ENCODE measurements around the gene SPAG17. TPM values are rescaled to one million over a fixed set of nuclear protein-coding genes. Genes with fewer than 3 reads are reported as not detected.

Gene SPAG17
- total and polyA plus RNA-seq, 2 experiments from 2014 or later, result 1.0 to 1.1 TPM

DNA sequence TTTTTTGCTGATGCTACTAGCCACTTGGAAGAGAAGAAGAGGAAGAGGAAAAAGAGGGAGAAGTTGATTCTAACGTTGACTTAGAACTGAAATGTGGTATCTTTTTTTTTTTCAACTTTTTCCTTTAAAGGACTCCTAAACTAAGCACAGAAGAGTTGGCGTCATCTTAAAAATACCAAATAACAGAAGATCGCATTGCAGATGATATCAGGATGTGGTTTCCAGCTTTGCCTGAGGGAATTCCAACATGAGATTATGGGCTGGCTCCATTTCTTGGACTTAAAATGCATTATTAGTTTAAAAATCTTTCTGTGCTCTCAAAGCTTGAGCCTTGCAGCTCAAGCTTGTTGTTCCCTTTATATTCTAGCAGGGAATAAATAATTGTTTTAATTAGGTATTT is 225.7 kb downstream of the SPAG17 start (continued):
- TF ChIP-seq, protein P1, sequence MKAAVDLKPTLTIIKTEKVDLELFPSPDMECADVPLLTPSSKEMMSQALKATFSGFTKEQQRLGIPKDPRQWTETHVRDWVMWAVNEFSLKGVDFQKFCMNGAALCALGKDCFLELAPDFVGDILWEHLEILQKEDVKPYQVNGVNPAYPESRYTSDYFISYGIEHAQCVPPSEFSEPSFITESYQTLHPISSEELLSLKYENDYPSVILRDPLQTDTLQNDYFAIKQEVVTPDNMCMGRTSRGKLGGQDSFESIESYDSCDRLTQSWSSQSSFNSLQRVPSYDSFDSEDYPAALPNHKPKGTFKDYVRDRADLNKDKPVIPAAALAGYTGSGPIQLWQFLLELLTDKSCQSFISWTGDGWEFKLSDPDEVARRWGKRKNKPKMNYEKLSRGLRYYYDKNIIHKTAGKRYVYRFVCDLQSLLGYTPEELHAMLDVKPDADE (IDR thresholded peaks at IDR 0.05), result no peak
- TF ChIP-seq EZH2phosphoT487 (IDR thresholded peaks at IDR 0.05; ENCODE audit: unreplicated experiment) (no peak), NANOG (IDR thresholded peaks at IDR 0.05; ENCODE audit: borderline replicate concordance) (no peak), ZNF331 (CRISPR knock-in tag; IDR thresholded peaks at IDR 0.05; ENCODE audit: low read depth) (no peak)

GRCh38 chr1:117952386-117952785 is 232.6 kb downstream of the SPAG17 start:
- Mint-ChIP-seq H3K27me3 (ENCODE audit: insufficient read depth, low read depth, poor library complexity) (no peaks in the 10 kb centered on the region), H3K27ac (no peak overlapping the region), H3K4me3 (no peak overlapping the region), H3K4me1 (no peaks in the 10 kb centered on the region), H3K36me3 (ENCODE audit: low read depth) (peaks cover 86% of the 10 kb centered on the region), H3K9me3 (no peaks in the 10 kb centered on the region)
- Histone ChIP-seq H3K4me3 (no peak overlapping the region), H3K27ac (ENCODE audit: low read depth) (no peak overlapping the region), H3K79me2 (replicated peaks; ENCODE audit: insufficient read depth) (no peaks in the 10 kb centered on the region), H3K9me2 (ENCODE audit: insufficient read depth) (no peaks in the 10 kb centered on the region), H3K4me2 (no peak overlapping the region), H4K20me1 (replicated peaks; ENCODE audit: insufficient read depth) (peaks cover 9% of the 10 kb centered on the region; the same call in 1 of the 2 replicates), H3K36me3 (ENCODE audit: insufficient read depth) (peaks cover 76% of the 10 kb centered on the region), H2AFZ (no peak overlapping the region), H3F3A (replicated peaks; ENCODE audit: low read depth) (no peaks in the 10 kb centered on the region), H3K27me3 (ENCODE audit: insufficient read depth) (no peaks in the 10 kb centered on the region), H3K4me1 (ENCODE audit: insufficient read depth) (no peaks in the 10 kb centered on the region)
- TF ChIP-seq, protein P2, sequence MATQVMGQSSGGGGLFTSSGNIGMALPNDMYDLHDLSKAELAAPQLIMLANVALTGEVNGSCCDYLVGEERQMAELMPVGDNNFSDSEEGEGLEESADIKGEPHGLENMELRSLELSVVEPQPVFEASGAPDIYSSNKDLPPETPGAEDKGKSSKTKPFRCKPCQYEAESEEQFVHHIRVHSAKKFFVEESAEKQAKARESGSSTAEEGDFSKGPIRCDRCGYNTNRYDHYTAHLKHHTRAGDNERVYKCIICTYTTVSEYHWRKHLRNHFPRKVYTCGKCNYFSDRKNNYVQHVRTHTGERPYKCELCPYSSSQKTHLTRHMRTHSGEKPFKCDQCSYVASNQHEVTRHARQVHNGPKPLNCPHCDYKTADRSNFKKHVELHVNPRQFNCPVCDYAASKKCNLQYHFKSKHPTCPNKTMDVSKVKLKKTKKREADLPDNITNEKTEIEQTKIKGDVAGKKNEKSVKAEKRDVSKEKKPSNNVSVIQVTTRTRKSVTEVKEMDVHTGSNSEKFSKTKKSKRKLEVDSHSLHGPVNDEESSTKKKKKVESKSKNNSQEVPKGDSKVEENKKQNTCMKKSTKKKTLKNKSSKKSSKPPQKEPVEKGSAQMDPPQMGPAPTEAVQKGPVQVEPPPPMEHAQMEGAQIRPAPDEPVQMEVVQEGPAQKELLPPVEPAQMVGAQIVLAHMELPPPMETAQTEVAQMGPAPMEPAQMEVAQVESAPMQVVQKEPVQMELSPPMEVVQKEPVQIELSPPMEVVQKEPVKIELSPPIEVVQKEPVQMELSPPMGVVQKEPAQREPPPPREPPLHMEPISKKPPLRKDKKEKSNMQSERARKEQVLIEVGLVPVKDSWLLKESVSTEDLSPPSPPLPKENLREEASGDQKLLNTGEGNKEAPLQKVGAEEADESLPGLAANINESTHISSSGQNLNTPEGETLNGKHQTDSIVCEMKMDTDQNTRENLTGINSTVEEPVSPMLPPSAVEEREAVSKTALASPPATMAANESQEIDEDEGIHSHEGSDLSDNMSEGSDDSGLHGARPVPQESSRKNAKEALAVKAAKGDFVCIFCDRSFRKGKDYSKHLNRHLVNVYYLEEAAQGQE (IDR thresholded peaks at IDR 0.05; ENCODE audit: unreplicated experiment), result no peak
- TF ChIP-seq STAT1 (IDR thresholded peaks at IDR 0.05; ENCODE audit: unreplicated experiment), result no peak
- TF ChIP-seq, protein P3, sequence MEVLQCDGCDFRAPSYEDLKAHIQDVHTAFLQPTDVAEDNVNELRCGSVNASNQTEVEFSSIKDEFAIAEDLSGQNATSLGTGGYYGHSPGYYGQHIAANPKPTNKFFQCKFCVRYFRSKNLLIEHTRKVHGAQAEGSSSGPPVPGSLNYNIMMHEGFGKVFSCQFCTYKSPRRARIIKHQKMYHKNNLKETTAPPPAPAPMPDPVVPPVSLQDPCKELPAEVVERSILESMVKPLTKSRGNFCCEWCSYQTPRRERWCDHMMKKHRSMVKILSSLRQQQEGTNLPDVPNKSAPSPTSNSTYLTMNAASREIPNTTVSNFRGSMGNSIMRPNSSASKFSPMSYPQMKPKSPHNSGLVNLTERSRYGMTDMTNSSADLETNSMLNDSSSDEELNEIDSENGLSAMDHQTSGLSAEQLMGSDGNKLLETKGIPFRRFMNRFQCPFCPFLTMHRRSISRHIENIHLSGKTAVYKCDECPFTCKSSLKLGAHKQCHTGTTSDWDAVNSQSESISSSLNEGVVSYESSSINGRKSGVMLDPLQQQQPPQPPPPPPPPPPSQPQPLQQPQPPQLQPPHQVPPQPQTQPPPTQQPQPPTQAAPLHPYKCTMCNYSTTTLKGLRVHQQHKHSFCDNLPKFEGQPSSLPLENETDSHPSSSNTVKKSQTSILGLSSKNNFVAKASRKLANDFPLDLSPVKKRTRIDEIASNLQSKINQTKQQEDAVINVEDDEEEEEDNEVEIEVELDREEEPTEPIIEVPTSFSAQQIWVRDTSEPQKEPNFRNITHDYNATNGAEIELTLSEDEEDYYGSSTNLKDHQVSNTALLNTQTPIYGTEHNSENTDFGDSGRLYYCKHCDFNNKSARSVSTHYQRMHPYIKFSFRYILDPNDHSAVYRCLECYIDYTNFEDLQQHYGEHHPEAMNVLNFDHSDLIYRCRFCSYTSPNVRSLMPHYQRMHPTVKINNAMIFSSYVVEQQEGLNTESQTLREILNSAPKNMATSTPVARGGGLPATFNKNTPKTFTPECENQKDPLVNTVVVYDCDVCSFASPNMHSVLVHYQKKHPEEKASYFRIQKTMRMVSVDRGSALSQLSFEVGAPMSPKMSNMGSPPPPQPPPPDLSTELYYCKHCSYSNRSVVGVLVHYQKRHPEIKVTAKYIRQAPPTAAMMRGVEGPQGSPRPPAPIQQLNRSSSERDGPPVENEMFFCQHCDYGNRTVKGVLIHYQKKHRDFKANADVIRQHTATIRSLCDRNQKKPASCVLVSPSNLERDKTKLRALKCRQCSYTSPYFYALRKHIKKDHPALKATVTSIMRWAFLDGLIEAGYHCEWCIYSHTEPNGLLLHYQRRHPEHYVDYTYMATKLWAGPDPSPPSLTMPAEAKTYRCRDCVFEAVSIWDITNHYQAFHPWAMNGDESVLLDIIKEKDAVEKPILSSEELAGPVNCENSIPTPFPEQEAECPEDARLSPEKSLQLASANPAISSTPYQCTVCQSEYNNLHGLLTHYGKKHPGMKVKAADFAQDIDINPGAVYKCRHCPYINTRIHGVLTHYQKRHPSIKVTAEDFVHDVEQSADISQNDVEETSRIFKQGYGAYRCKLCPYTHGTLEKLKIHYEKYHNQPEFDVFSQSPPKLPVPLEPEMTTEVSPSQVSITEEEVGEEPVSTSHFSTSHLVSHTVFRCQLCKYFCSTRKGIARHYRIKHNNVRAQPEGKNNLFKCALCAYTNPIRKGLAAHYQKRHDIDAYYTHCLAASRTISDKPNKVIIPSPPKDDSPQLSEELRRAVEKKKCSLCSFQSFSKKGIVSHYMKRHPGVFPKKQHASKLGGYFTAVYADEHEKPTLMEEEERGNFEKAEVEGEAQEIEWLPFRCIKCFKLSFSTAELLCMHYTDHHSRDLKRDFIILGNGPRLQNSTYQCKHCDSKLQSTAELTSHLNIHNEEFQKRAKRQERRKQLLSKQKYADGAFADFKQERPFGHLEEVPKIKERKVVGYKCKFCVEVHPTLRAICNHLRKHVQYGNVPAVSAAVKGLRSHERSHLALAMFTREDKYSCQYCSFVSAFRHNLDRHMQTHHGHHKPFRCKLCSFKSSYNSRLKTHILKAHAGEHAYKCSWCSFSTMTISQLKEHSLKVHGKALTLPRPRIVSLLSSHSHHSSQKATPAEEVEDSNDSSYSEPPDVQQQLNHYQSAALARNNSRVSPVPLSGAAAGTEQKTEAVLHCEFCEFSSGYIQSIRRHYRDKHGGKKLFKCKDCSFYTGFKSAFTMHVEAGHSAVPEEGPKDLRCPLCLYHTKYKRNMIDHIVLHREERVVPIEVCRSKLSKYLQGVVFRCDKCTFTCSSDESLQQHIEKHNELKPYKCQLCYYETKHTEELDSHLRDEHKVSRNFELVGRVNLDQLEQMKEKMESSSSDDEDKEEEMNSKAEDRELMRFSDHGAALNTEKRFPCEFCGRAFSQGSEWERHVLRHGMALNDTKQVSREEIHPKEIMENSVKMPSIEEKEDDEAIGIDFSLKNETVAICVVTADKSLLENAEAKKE (CRISPR knock-in tag; IDR thresholded peaks at IDR 0.05), result no peak
- TF ChIP-seq POLR2AphosphoS5 (IDR thresholded peaks at IDR 0.05; ENCODE audit: low read depth), result no peak
- no peak for TF ChIP-seq JUNB (IDR thresholded peaks at IDR 0.05; ENCODE audit: unreplicated experiment)
- no peak for TF ChIP-seq NANOG (IDR thresholded peaks at IDR 0.05; ENCODE audit: borderline replicate concordance)
- no peak for TF ChIP-seq CREB1 (CRISPR knock-in tag; IDR thresholded peaks at IDR 0.05; ENCODE audit: low read depth)
- no peak for TF ChIP-seq EZH2 (IDR thresholded peaks at IDR 0.05; ENCODE audit: low read depth, unreplicated experiment)
- ATAC-seq (no peak), DNase-seq (ENCODE audit: low spot score) (no peak)
